Activated CD4-positive, alpha-beta T cell treated with anti-CD3 and anti-CD28 coated beads, Interleukin-2, amount 10 ng/mL, durations not matched to agents 24 days and 14 days (primary cell): ENCODE measurements around the gene SRPX2. TPM values are rescaled to one million over a fixed set of nuclear protein-coding genes. Genes with fewer than 3 reads are reported as not detected.

Experiments
- total RNA-seq: library from RNA; stranded (reverse); gene quantifications from 2 replicates; pipeline ENCODE4 v1.2.3, GENCODE V29; 2022

Gene SRPX2
- total RNA-seq, 1 donor from 2014 or later: not detected

Other genes starting within 250 kb of the SRPX2 start
- gene PCDH19, start 233.9 kb upstream of the SRPX2 start, total RNA-seq: not detected in 2 replicates
- gene TNMD, start 59.3 kb upstream of the SRPX2 start, total RNA-seq: not detected in 2 replicates
- gene TSPAN6, start 7.4 kb upstream of the SRPX2 start, total RNA-seq: 0.12 TPM in 1 of 2 replicates, not detected in the other
- gene SYTL4, start 87.9 kb downstream of the SRPX2 start, total RNA-seq: not detected in 2 replicates
- 71.4 and 73.6 TPM in 2 replicates for gene CSTF2, start 176.2 kb downstream of the SRPX2 start, total RNA-seq
- not detected in 2 replicates for gene NOX1, start 230.2 kb downstream of the SRPX2 start, total RNA-seq